Measurements from ENCODE around the gene SLC38A1. TPM values are rescaled to one million over a fixed set of nuclear protein-coding genes. Genes with fewer than 3 reads are reported as not detected.
"Not testable (repeated sequence)": the region's sequence is repeated elsewhere in the genome, so short reads cannot be mapped to it uniquely, and the experiment has no call there.

SLC38A1 gene
- total RNA-seq, 3 donors from 2014 or later, result 7.8 to 219 (median 101) TPM

DNA sequence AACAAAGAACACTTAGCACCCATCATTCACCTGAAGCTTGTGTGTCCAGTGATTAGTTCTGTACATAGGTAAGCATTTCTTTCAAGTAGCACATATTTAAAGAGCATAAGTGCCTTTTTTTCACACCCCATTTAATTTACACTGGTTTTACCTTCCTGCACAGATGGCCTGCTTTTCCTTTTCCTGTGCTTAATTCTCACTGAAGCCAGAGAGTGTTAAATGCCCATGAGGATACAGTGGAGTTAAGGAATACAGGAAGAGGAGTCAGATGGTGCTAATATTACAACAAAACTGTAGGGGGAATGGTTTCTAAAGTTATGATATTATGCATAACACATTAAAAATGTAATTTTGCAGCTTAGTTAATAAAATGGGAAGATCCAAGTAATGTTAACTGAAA, 31.0 kb upstream of the SLC38A1 start:
- no peak for DNase-seq (ENCODE audit: low spot score in 2 of 2)
- H3K27ac ChIP-seq, result no peak overlapping the region
- H3K9me3 ChIP-seq, result no peaks in the 10 kb centered on the region
- H3K4me1 ChIP-seq, result no peaks in the 10 kb centered on the region
- H3K4me3 ChIP-seq, result no peak overlapping the region
- TF ChIP-seq, protein P1, sequence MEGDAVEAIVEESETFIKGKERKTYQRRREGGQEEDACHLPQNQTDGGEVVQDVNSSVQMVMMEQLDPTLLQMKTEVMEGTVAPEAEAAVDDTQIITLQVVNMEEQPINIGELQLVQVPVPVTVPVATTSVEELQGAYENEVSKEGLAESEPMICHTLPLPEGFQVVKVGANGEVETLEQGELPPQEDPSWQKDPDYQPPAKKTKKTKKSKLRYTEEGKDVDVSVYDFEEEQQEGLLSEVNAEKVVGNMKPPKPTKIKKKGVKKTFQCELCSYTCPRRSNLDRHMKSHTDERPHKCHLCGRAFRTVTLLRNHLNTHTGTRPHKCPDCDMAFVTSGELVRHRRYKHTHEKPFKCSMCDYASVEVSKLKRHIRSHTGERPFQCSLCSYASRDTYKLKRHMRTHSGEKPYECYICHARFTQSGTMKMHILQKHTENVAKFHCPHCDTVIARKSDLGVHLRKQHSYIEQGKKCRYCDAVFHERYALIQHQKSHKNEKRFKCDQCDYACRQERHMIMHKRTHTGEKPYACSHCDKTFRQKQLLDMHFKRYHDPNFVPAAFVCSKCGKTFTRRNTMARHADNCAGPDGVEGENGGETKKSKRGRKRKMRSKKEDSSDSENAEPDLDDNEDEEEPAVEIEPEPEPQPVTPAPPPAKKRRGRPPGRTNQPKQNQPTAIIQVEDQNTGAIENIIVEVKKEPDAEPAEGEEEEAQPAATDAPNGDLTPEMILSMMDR (IDR thresholded peaks at IDR 0.05), result no peak
- no peak for TF ChIP-seq POLR2AphosphoS5 (IDR thresholded peaks at IDR 0.05)
- TF ChIP-seq POLR2A (IDR thresholded peaks at IDR 0.05), result no peak
- H3K36me3 ChIP-seq, result no peaks in the 10 kb centered on the region
- H3K27me3 ChIP-seq, result no peaks in the 10 kb centered on the region
- intact Hi-C loops (cut with DNase I; ENCODE audit: low total_unique reads), result no loop called here

DNA sequence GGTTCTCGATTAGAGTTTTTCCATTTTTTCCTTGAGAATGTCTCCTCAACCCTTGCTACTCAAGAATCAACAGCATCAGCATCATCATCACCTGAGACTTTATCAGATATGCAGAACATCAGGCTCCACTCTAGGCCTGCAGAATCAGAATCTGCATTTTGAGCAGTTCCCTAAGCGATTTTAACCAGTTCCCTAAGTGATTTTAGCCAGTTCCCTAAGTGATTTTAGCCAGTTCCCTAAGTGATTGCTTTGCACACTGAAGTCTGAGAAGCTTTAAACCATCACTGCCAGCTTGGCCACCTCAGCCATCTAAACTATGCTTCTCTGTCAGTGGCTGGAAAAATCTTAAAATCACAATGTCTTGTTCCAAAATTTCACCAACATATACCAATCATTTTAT, 29.4 kb upstream of the SLC38A1 start:
- intact Hi-C loops (cut with DNase I; ENCODE audit: low total_unique reads), result no loop called here
- TF ChIP-seq POLR2A (IDR thresholded peaks at IDR 0.05) (no peak), POLR2AphosphoS5 (IDR thresholded peaks at IDR 0.05) (no peak)

DNA sequence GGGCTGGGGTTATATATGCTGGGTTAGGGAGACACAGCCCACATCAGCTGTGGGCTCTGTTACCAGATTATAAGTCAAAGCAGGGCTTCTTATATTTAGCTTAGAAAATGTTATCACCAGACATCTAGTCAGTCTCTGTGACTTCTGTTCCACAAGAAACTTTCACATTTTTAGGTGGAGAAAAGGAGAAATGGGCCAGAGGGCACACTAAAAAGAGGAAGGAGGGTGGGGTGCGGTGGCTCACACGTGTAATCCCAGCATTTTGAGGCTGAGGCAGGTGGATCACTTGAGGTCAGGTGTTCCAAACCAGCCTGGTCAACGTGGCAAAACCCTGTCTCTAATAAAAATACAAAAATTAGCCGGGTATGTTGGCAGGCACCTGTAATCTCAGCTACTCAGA, 28.0 kb upstream of the SLC38A1 start:
- H3K36me3 ChIP-seq, result no peaks in the 10 kb centered on the region
- H3K4me3 ChIP-seq, result no peak overlapping the region
- H3K27me3 ChIP-seq, result no peaks in the 10 kb centered on the region
- H3K4me1 ChIP-seq, result no peaks in the 10 kb centered on the region
- intact Hi-C loops (cut with DNase I; ENCODE audit: low total_unique reads), result no loop called here
- TF ChIP-seq, protein P1 (IDR thresholded peaks at IDR 0.05), result no peak
- TF ChIP-seq POLR2AphosphoS5 (IDR thresholded peaks at IDR 0.05) (no peak), POLR2A (IDR thresholded peaks at IDR 0.05) (no peak)
- DNase-seq (ENCODE audit: low spot score in 2 of 2), result no peak
- H3K9me3 ChIP-seq, result no peaks in the 10 kb centered on the region
- no peak overlapping the region for H3K27ac ChIP-seq

More for the DNA sequence above, 29.4 kb upstream of the SLC38A1 start:
- Histone ChIP-seq H3K4me1 (no peaks in the 10 kb centered on the region), H3K27ac (no peak overlapping the region), H3K36me3 (no peaks in the 10 kb centered on the region), H3K27me3 (no peaks in the 10 kb centered on the region), H3K4me3 (no peak overlapping the region), H3K9me3 (no peaks in the 10 kb centered on the region)
- no peak for DNase-seq (ENCODE audit: low spot score in 2 of 2)

DNA sequence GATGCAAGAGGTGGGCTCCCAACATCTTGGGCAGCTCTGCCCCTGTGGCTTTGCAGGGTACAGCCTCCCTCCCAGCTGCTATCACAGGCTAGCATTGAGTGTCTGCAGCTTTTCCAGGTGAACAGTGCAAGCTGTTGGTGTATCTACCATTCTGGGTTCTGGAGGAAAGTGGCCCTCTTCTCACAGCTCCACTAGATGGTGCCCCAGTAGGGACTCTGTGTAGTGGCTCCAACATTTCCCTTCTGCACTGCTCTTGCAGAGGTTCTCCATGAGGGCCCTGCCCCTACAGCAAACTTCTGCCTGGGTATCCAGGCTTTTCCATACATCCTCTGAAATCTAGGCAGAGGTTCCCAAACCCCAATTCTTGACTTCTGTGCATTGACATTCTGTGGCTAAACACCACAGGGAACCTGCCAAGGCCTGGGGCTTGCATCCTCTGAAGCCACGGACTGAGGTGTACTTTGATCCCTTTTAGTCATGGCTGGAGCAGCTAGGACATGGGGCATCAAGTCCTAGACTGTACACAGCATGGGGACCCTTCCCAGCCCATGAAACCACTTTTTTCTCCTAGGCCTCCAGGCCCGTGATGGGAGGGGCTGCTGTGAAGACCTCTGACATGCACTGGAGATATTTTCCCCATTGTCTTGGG, 24.0 kb upstream of the SLC38A1 start:
- Histone ChIP-seq H3K27ac (no peak overlapping the region), H3K9me3 (no peaks in the 10 kb centered on the region), H3K4me1 (no peaks in the 10 kb centered on the region), H3K27me3 (no peaks in the 10 kb centered on the region), H3K36me3 (no peaks in the 10 kb centered on the region), H3K4me3 (no peak overlapping the region)
- intact Hi-C loops (cut with DNase I; ENCODE audit: low total_unique reads), result no loop called here
- TF ChIP-seq POLR2AphosphoS5 (IDR thresholded peaks at IDR 0.05) (no peak), POLR2A (IDR thresholded peaks at IDR 0.05) (no peak)
- TF ChIP-seq, protein P1 (IDR thresholded peaks at IDR 0.05), result no peak
- DNase-seq (ENCODE audit: low spot score in 2 of 2), result no peak

DNA sequence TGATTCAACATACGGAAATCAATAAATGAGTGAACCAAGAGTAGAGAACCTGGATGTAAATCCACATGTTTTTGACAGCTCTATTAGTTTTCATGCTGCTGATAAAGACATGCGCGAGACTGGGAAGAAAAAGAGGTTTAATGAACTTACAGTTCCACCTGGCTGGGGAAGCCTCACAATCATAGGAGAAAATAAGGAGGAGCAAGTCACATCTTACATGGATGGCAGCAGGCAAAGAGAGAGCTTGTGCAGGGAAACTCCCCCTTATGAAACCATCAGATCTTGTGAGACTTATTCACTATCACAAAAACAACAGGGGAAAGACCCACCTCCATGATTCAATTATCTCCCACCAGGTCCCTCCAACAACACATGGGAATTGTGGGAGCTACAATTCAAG, 23.1 kb upstream of the SLC38A1 start:
- H3K4me3 ChIP-seq; H3K9me3 ChIP-seq; DNase-seq (ENCODE audit: low spot score in 2 of 2); H3K27ac ChIP-seq; intact Hi-C loops (cut with DNase I; ENCODE audit: low total_unique reads); H3K27me3 ChIP-seq; H3K36me3 ChIP-seq; H3K4me1 ChIP-seq: not testable (repeated sequence)

DNA sequence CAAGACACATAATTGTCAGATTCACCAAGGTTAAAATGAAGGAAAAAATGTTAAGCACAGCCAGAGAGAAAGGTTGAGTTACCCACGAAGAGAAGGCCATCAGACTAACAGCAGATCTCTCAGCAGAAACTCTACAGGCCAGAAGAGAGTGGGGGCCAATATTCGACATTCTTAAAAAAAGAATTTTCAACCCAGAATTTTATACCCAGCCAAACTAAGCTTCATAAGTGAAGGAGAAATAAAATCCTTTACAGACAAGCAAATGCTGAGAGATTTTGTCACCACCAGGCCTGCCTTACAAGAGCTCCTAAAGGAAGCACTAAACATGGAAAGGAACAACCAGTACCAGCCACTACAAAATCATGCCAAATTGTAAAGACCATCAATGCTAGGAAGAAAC, 16.3 kb upstream of the SLC38A1 start:
- H3K36me3 ChIP-seq; DNase-seq (ENCODE audit: low spot score in 2 of 2); H3K4me1 ChIP-seq; intact Hi-C loops (cut with DNase I; ENCODE audit: low total_unique reads); H3K27me3 ChIP-seq; H3K4me3 ChIP-seq; H3K27ac ChIP-seq: not testable (repeated sequence)
- H3K9me3 ChIP-seq, result peaks cover 30 to 38% of the 10 kb centered on the region in 2 donors

DNA sequence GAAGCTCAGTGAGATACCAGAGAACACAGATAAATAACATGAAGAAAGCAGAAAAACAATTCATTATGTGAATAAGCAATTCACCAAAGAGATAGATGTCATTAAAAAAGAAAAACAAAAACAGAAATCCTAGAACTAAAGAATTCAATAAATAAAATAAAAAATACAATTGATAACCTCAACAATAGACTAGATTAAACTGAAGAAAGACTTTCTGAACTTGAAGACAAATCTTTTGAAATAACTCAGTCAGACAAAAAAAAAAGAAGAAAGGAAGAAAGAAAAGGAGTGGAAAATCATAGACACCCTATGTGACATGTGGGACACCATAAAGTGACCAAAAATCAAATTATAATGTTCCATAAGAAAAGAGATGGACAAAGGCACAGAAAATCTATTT, 14.0 kb upstream of the SLC38A1 start:
- Histone ChIP-seq H3K4me1 (no peaks in the 10 kb centered on the region), H3K27me3 (no peaks in the 10 kb centered on the region), H3K27ac (no peak overlapping the region), H3K4me3 (no peak overlapping the region), H3K36me3 (no peaks in the 10 kb centered on the region), H3K9me3 (peaks cover 30 to 38% of the 10 kb centered on the region in 2 donors)
- TF ChIP-seq, protein P1 (IDR thresholded peaks at IDR 0.05), result no peak
- TF ChIP-seq POLR2AphosphoS5 (IDR thresholded peaks at IDR 0.05) (no peak), POLR2A (IDR thresholded peaks at IDR 0.05) (no peak)
- intact Hi-C loops (cut with DNase I; ENCODE audit: low total_unique reads), result no loop called here
- DNase-seq (ENCODE audit: low spot score in 2 of 2), result no peak
